ENCODE measurements around the gene ZNF772. TPM values are rescaled to one million over a fixed set of nuclear protein-coding genes. Genes with fewer than 3 reads are reported as not detected.
"Not testable (repeated sequence)": the region's sequence is repeated elsewhere in the genome, so short reads cannot be mapped to it uniquely, and the experiment has no call there.

Gene ZNF772
- 12.2 TPM for polyA plus RNA-seq
- long read RNA-seq, donor 1: 0 reads
- long read RNA-seq, donor 2, partial matches to known transcripts: 21 of 21 reads
- long read RNA-seq, donor 2, other reads (novel, unspliced or antisense): 0 of 21 reads
- long read RNA-seq, donor 3, partial matches to known transcripts: 0 of 2 reads
- long read RNA-seq, donor 3, other reads (novel, unspliced or antisense): 0 of 2 reads
- long read RNA-seq, donor 4: 0 reads
- long read RNA-seq, donor 5, full-length matches to known transcripts: 2 of 2 reads
- long read RNA-seq, donor 5, partial matches to known transcripts: 0 of 2 reads
- long read RNA-seq, donor 5, other reads (novel, unspliced or antisense): 0 of 2 reads
- long read RNA-seq, donor 6, partial matches to known transcripts: 9 of 10 reads
- long read RNA-seq, donor 6, other reads (novel, unspliced or antisense): 0 of 10 reads
- long read RNA-seq, donor 7, partial matches to known transcripts: 0 of 1 reads
- long read RNA-seq, donor 7, other reads (novel, unspliced or antisense): 0 of 1 reads
- long read RNA-seq, donor 8, partial matches to known transcripts: 6 of 7 reads
- long read RNA-seq, donor 8, other reads (novel, unspliced or antisense): 0 of 7 reads
- long read RNA-seq, donor 9, partial matches to known transcripts: 0 of 1 reads
- long read RNA-seq, donor 9, other reads (novel, unspliced or antisense): 0 of 1 reads
- long read RNA-seq, donor 10, partial matches to known transcripts: 0 of 3 reads
- long read RNA-seq, donor 10, other reads (novel, unspliced or antisense): 0 of 3 reads
- long read RNA-seq, donor 11: 0 reads

GRCh38 chr19:57477191-57478008 lies at the start of gene ZNF772:
Gene ZNF772, minus strand, starts transcription at chr19:57477566. Its CDS starts 257 bp downstream, at chr19:57477309.
- Histone ChIP-seq H3K36me3 (ENCODE audit: control insufficient read depth, insufficient read depth, low read length) (peaks cover 40% of the 10 kb centered on the region), H3K27me3 (ENCODE audit: control insufficient read depth, insufficient read depth, low read length) (peaks cover 2% of the 10 kb centered on the region), H3K9me3 (ENCODE audit: control insufficient read depth, low read depth, low read length) (peaks cover 32% of the 10 kb centered on the region), H3K4me3 (ENCODE audit: low read length) (peak within 1 kb of the TSS; percentile 67), H3K4me1 (ENCODE audit: control insufficient read depth, insufficient read depth, low read length) (no peaks in the 10 kb centered on the region), H3K27ac (ENCODE audit: low read length) (peak within 1 kb of the TSS; percentile 63)
- peak; percentile 94 to 97 for DNase-seq
- 86% methylated on average over 1 of the region's 38 CpGs for WGBS (ENCODE audit: insufficient coverage, low lambda C conversion rate)

GRCh38 chr19:57518021-57518420 lies 40.7 kb upstream of the ZNF772 start:
- DNase-seq; H3K27me3 ChIP-seq (ENCODE audit: control insufficient read depth, insufficient read depth, low read length); H3K4me1 ChIP-seq (ENCODE audit: control insufficient read depth, insufficient read depth, low read length); H3K36me3 ChIP-seq (ENCODE audit: control insufficient read depth, insufficient read depth, low read length); H3K27ac ChIP-seq (ENCODE audit: low read length); H3K9me3 ChIP-seq (ENCODE audit: control insufficient read depth, low read depth, low read length); H3K4me3 ChIP-seq (ENCODE audit: low read length): not testable (repeated sequence)
- WGBS (ENCODE audit: insufficient coverage, low lambda C conversion rate): no CpG with 5 or more reads among the region's 4 CpGs

GRCh38 chr19:57515255-57515654 lies 37.9 kb upstream of the ZNF772 start:
- Histone ChIP-seq H3K27ac (ENCODE audit: low read length) (no peak overlapping the region), H3K27me3 (ENCODE audit: control insufficient read depth, insufficient read depth, low read length) (no peaks in the 10 kb centered on the region), H3K36me3 (ENCODE audit: control insufficient read depth, insufficient read depth, low read length) (no peaks in the 10 kb centered on the region), H3K9me3 (ENCODE audit: control insufficient read depth, low read depth, low read length) (peaks cover 24% of the 10 kb centered on the region), H3K4me1 (ENCODE audit: control insufficient read depth, insufficient read depth, low read length) (no peaks in the 10 kb centered on the region), H3K4me3 (ENCODE audit: low read length) (no peak overlapping the region)
- WGBS (ENCODE audit: insufficient coverage, low lambda C conversion rate): no CpG with 5 or more reads among the region's 5 CpGs
- no peak for DNase-seq

- no CpG with 5 or more reads among the region's 6 CpGs for WGBS (ENCODE audit: insufficient coverage, low lambda C conversion rate)
- H3K27ac ChIP-seq (ENCODE audit: low read length): no peak overlapping the region
- H3K36me3 ChIP-seq (ENCODE audit: control insufficient read depth, insufficient read depth, low read length): peaks cover 4% of the 10 kb centered on the region
- H3K27me3 ChIP-seq (ENCODE audit: control insufficient read depth, insufficient read depth, low read length): no peaks in the 10 kb centered on the region
- no peaks in the 10 kb centered on the region for H3K4me1 ChIP-seq (ENCODE audit: control insufficient read depth, insufficient read depth, low read length)
- no peak for DNase-seq
- H3K4me3 ChIP-seq (ENCODE audit: low read length): no peak overlapping the region
- peaks cover 28% of the 10 kb centered on the region for H3K9me3 ChIP-seq (ENCODE audit: control insufficient read depth, low read depth, low read length)
Measured at GRCh38 chr19:57512845-57513244, 35.5 kb upstream of the ZNF772 start.

GRCh38 chr19:57511484-57511883 lies 34.1 kb upstream of the ZNF772 start:
- H3K27ac ChIP-seq (ENCODE audit: low read length): no peak overlapping the region
- H3K4me1 ChIP-seq (ENCODE audit: control insufficient read depth, insufficient read depth, low read length): no peaks in the 10 kb centered on the region
- peaks cover 29% of the 10 kb centered on the region for H3K9me3 ChIP-seq (ENCODE audit: control insufficient read depth, low read depth, low read length)
- no peak overlapping the region for H3K4me3 ChIP-seq (ENCODE audit: low read length)
- DNase-seq: no peak
- H3K27me3 ChIP-seq (ENCODE audit: control insufficient read depth, insufficient read depth, low read length): no peaks in the 10 kb centered on the region
- H3K36me3 ChIP-seq (ENCODE audit: control insufficient read depth, insufficient read depth, low read length): peaks cover 15% of the 10 kb centered on the region

- no CpG with 5 or more reads among the region's 4 CpGs for WGBS (ENCODE audit: insufficient coverage, low lambda C conversion rate)
- no peaks in the 10 kb centered on the region for H3K27me3 ChIP-seq (ENCODE audit: control insufficient read depth, insufficient read depth, low read length)
- H3K27ac ChIP-seq (ENCODE audit: low read length): no peak overlapping the region
- peaks cover 38% of the 10 kb centered on the region for H3K36me3 ChIP-seq (ENCODE audit: control insufficient read depth, insufficient read depth, low read length)
- H3K4me1 ChIP-seq (ENCODE audit: control insufficient read depth, insufficient read depth, low read length): no peaks in the 10 kb centered on the region
- DNase-seq: no peak
- no peak overlapping the region for H3K4me3 ChIP-seq (ENCODE audit: low read length)
- H3K9me3 ChIP-seq (ENCODE audit: control insufficient read depth, low read depth, low read length): peaks cover 26% of the 10 kb centered on the region
Measured at GRCh38 chr19:57506163-57506562, 28.8 kb upstream of the ZNF772 start.

GRCh38 chr19:57500400-57500799 lies 23.0 kb upstream of the ZNF772 start:
- not testable (repeated sequence) for H3K4me1 ChIP-seq (ENCODE audit: control insufficient read depth, insufficient read depth, low read length); H3K4me3 ChIP-seq (ENCODE audit: low read length); DNase-seq; H3K27me3 ChIP-seq (ENCODE audit: control insufficient read depth, insufficient read depth, low read length); H3K27ac ChIP-seq (ENCODE audit: low read length)
- H3K36me3 ChIP-seq (ENCODE audit: control insufficient read depth, insufficient read depth, low read length): peaks cover 12% of the 10 kb centered on the region
- WGBS (ENCODE audit: insufficient coverage, low lambda C conversion rate): 10% methylated on average over 1 of the region's 4 CpGs
- peaks cover 19% of the 10 kb centered on the region for H3K9me3 ChIP-seq (ENCODE audit: control insufficient read depth, low read depth, low read length)

GRCh38 chr19:57499680-57500395 lies 22.5 kb upstream of the ZNF772 start, which contains the start of gene ZNF773:
Gene ZNF773, plus strand, starts transcription at chr19:57499938. Its CDS starts 143 bp downstream, at chr19:57500081.
- Histone ChIP-seq H3K9me3 (ENCODE audit: control insufficient read depth, low read depth, low read length) (peaks cover 21% of the 10 kb centered on the region), H3K4me3 (ENCODE audit: low read length) (peak within 1 kb of the TSS; percentile 78), H3K27ac (ENCODE audit: low read length) (peak within 1 kb of the TSS; percentile 60)
- H3K36me3 ChIP-seq (ENCODE audit: control insufficient read depth, insufficient read depth, low read length); H3K4me1 ChIP-seq (ENCODE audit: control insufficient read depth, insufficient read depth, low read length); H3K27me3 ChIP-seq (ENCODE audit: control insufficient read depth, insufficient read depth, low read length): not testable (repeated sequence)
- DNase-seq: peak; percentile 95 to 96
- WGBS (ENCODE audit: insufficient coverage, low lambda C conversion rate): no CpG with 5 or more reads among the region's 69 CpGs

- H3K9me3 ChIP-seq (ENCODE audit: control insufficient read depth, low read depth, low read length): peaks cover 21% of the 10 kb centered on the region
- H3K4me3 ChIP-seq (ENCODE audit: low read length); H3K27ac ChIP-seq (ENCODE audit: low read length): not testable (repeated sequence)
Measured at GRCh38 chr19:57499332-57499679, 21.9 kb upstream of the ZNF772 start.

GRCh38 chr19:57488299-57488644 lies 10.9 kb upstream of the ZNF772 start:
- not testable (repeated sequence) for H3K9me3 ChIP-seq (ENCODE audit: control insufficient read depth, low read depth, low read length); H3K27me3 ChIP-seq (ENCODE audit: control insufficient read depth, insufficient read depth, low read length); H3K27ac ChIP-seq (ENCODE audit: low read length); H3K4me1 ChIP-seq (ENCODE audit: control insufficient read depth, insufficient read depth, low read length); DNase-seq
- H3K36me3 ChIP-seq (ENCODE audit: control insufficient read depth, insufficient read depth, low read length): peaks cover 26% of the 10 kb centered on the region
- WGBS (ENCODE audit: insufficient coverage, low lambda C conversion rate): no CpG with 5 or more reads among the region's 1 CpG
- H3K4me3 ChIP-seq (ENCODE audit: low read length): peak overlapping the region; percentile 11

More at GRCh38 chr19:57499332-57499679, 21.9 kb upstream of the ZNF772 start:
- not testable (repeated sequence) for H3K4me1 ChIP-seq (ENCODE audit: control insufficient read depth, insufficient read depth, low read length); H3K27me3 ChIP-seq (ENCODE audit: control insufficient read depth, insufficient read depth, low read length); DNase-seq; H3K36me3 ChIP-seq (ENCODE audit: control insufficient read depth, insufficient read depth, low read length)

All from large intestine (tissue), 12 donors.